Neural progenitor cell (in vitro differentiated cells): ENCODE results near the gene TRIM4. TPM values are rescaled to one million over a fixed set of nuclear protein-coding genes. Genes with fewer than 3 reads are reported as not detected.
"Not testable (repeated sequence)": the region's sequence is repeated elsewhere in the genome, so short reads cannot be mapped to it uniquely, and the experiment has no call there.

Source experiments
- DNase-seq: peaks from one replicate; pipeline ENCODE4 v3.0.0-alpha.2; 2016; ENCODE audit warnings: low spot score
- H2AFZ ChIP-seq: fragments of 200-600 bp; sonication (generic); replicated peaks from 2 replicates; pipeline ENCODE4 v1.6.1; 2016; ENCODE audit warnings: antibody characterized with exemption
- H3F3A ChIP-seq: fragments of 200-600 bp; sonication (generic); 2 replicates; pipeline ENCODE4 v1.6.1; 2016; ENCODE audit warnings: antibody characterized with exemption, low read depth
- H3K27ac ChIP-seq: fragments of 200-600 bp; sonication (generic); 2 replicates; pipeline ENCODE4 v1.5.1; 2016; ENCODE audit warnings: mild to moderate bottlenecking
- H3K27me3 ChIP-seq: fragments of 200-600 bp; sonication (generic); 2 replicates; pipeline ENCODE4 v1.6.1; 2016; ENCODE audit warnings: mild to moderate bottlenecking, moderate library complexity
- H3K36me3 ChIP-seq: fragments of 200-600 bp; sonication (generic); 2 replicates; pipeline ENCODE4 v1.5.1; 2016
- H3K4me1 ChIP-seq: fragments of 200-600 bp; sonication (generic); 2 replicates; pipeline ENCODE4 v1.6.1; 2016; ENCODE audit warnings: mixed run types
- H3K4me2 ChIP-seq: fragments of 200-600 bp; sonication (generic); 2 replicates; pipeline ENCODE4 v1.6.1; 2016
- H3K4me3 ChIP-seq: fragments of 200-600 bp; sonication (generic); 2 replicates; pipeline ENCODE4 v1.5.1; 2016
- H3K79me2 ChIP-seq: fragments of 200-600 bp; sonication (generic); 2 replicates; pipeline ENCODE4 v1.6.1; 2016; ENCODE audit warnings: low read depth
- H3K9ac ChIP-seq: fragments of 200-600 bp; sonication (generic); 2 replicates; pipeline ENCODE4 v1.6.1; 2016
- H3K9me3 ChIP-seq: fragments of 200-600 bp; sonication (generic); 2 replicates; pipeline ENCODE4 v1.5.1; 2016; ENCODE audit warnings: low read depth
- H4K20me1 ChIP-seq: fragments of 200-600 bp; sonication (generic); 2 replicates; pipeline ENCODE4 v1.6.1; 2016; ENCODE audit warnings: low read depth
- H3K27ac Mint-ChIP-seq: 3 replicates; pipeline ENCODE4 v1.8.0; 2021; ENCODE audit warnings: mixed read lengths
- H3K27me3 Mint-ChIP-seq: 2 replicates; pipeline ENCODE4 v1.8.0; 2022; ENCODE audit warnings: low read depth, mild to moderate bottlenecking, inconsistent platforms, moderate library complexity, mixed read lengths; ENCODE audit not compliant: insufficient read depth
- H3K36me3 Mint-ChIP-seq: 3 replicates; pipeline ENCODE4 v1.8.0; 2021; ENCODE audit warnings: mixed read lengths
- H3K4me1 Mint-ChIP-seq: 3 replicates; pipeline ENCODE4 v1.8.0; 2021; ENCODE audit warnings: mixed read lengths
- H3K4me3 Mint-ChIP-seq: 3 replicates; pipeline ENCODE4 v1.8.0; 2021; ENCODE audit warnings: mild to moderate bottlenecking, moderate library complexity, mixed read lengths
- H3K9me3 Mint-ChIP-seq: 3 replicates; pipeline ENCODE4 v1.8.0; 2020; ENCODE audit warnings: mixed read lengths
- CTCF ChIP-seq: fragments of 200-600 bp; sonication (generic); IDR thresholded peaks from 2 replicates; pipeline ENCODE4 v1.5.1; 2017; ENCODE audit warnings: antibody characterized with exemption, mild to moderate bottlenecking
- EZH2 ChIP-seq: fragments of 200-600 bp; sonication (generic); IDR thresholded peaks from 2 replicates; pipeline ENCODE4 v1.6.1; 2017; ENCODE audit warnings: antibody characterized with exemption, mild to moderate bottlenecking, moderate library complexity
- EZH2phosphoT487 ChIP-seq: fragments of 200-600 bp; sonication (generic); IDR thresholded peaks from 2 replicates; pipeline ENCODE4 v1.6.1; 2017; ENCODE audit warnings: antibody characterized with exemption
- total RNA-seq: library from RNA; depleted of rRNA; stranded (reverse); fragments of >200 nt; gene quantifications from 2 replicates; pipeline ENCODE4 v1.2.3, GENCODE V29; 2015; ENCODE audit warnings: low replicate concordance

TRIM4 gene
- 0.03 TPM in 1 of 2 replicates, not detected in the other for total RNA-seq

- peaks cover 4% of the 10 kb centered on the region for H3K36me3 Mint-ChIP-seq
- no peak within 1 kb of the TSS for H3K27ac Mint-ChIP-seq
- DNase-seq = no peak
- TF ChIP-seq EZH2phosphoT487 (no peak), CTCF (no peak), EZH2 (no peak)
- H3K9me3 Mint-ChIP-seq = peaks cover 9% of the 10 kb centered on the region
- no peak within 1 kb of the TSS for H3K4me2 ChIP-seq
- H3F3A ChIP-seq = no peaks in the 10 kb centered on the region
- no peak within 1 kb of the TSS for H3K27ac ChIP-seq
- no peaks in the 10 kb centered on the region for H3K4me1 ChIP-seq
- peaks cover 3% of the 10 kb centered on the region for H3K9me3 ChIP-seq
- no peaks in the 10 kb centered on the region for H3K79me2 ChIP-seq
- H3K36me3 ChIP-seq = no peaks in the 10 kb centered on the region
- H3K4me3 Mint-ChIP-seq = peak within 1 kb of the TSS; percentile 85
- H3K27me3 ChIP-seq = no peaks in the 10 kb centered on the region
- H3K4me3 ChIP-seq = no peak within 1 kb of the TSS
- H3K4me1 Mint-ChIP-seq = no peaks in the 10 kb centered on the region
- no peak within 1 kb of the TSS for H2AFZ ChIP-seq
- peaks cover 6% of the 10 kb centered on the region for H3K27me3 Mint-ChIP-seq
- H4K20me1 ChIP-seq = no peaks in the 10 kb centered on the region
- H3K9ac ChIP-seq = no peak within 1 kb of the TSS
Observed at GRCh38 chr7:99918959-99919813, at the start of gene TRIM4. TRIM4 (minus strand) TSS chr7:99919530; CDS start chr7:99919401, 129 bp downstream.

- no peak overlapping the region for H3K9ac ChIP-seq
- H4K20me1 ChIP-seq = no peaks in the 10 kb centered on the region
- TF ChIP-seq CTCF = no peak
- TF ChIP-seq EZH2 = no peak
- TF ChIP-seq EZH2phosphoT487 = no peak
- no peak overlapping the region for H3K4me2 ChIP-seq
- H2AFZ ChIP-seq = no peak overlapping the region
- H3K36me3 ChIP-seq = no peaks in the 10 kb centered on the region
- H3K27me3 ChIP-seq = peaks cover 5% of the 10 kb centered on the region
- H3K79me2 ChIP-seq = no peaks in the 10 kb centered on the region
- H3K4me1 Mint-ChIP-seq = no peaks in the 10 kb centered on the region
- no peaks in the 10 kb centered on the region for H3K9me3 Mint-ChIP-seq
- no peaks in the 10 kb centered on the region for H3F3A ChIP-seq
- no peaks in the 10 kb centered on the region for H3K9me3 ChIP-seq
- H3K4me1 ChIP-seq = no peaks in the 10 kb centered on the region
- H3K4me3 Mint-ChIP-seq = no peak overlapping the region
- no peak overlapping the region for H3K27ac Mint-ChIP-seq
- DNase-seq = no peak
- H3K27me3 Mint-ChIP-seq = peaks cover 15% of the 10 kb centered on the region
- no peak overlapping the region for H3K4me3 ChIP-seq
- H3K36me3 Mint-ChIP-seq = no peaks in the 10 kb centered on the region
- H3K27ac ChIP-seq = no peak overlapping the region
Observed at GRCh38 chr7:99958564-99959227, 39.4 kb upstream of the TRIM4 start.

GRCh38 chr7:99955247-99955646, 35.9 kb upstream of the TRIM4 start:
- no peak overlapping the region for H3K27ac ChIP-seq
- TF ChIP-seq CTCF (no peak), EZH2 (no peak), EZH2phosphoT487 (no peak)
- no peak overlapping the region for H2AFZ ChIP-seq

GRCh38 chr7:99954643-99955042, 35.3 kb upstream of the TRIM4 start:
- H4K20me1 ChIP-seq, H2AFZ ChIP-seq, H3K36me3 ChIP-seq, H3K9me3 Mint-ChIP-seq, H3K27me3 Mint-ChIP-seq, H3K9me3 ChIP-seq, H3K4me1 Mint-ChIP-seq, H3F3A ChIP-seq, H3K27me3 ChIP-seq, H3K4me2 ChIP-seq, DNase-seq, H3K36me3 Mint-ChIP-seq, H3K79me2 ChIP-seq, H3K4me3 ChIP-seq, H3K27ac ChIP-seq, H3K4me3 Mint-ChIP-seq, H3K9ac ChIP-seq, H3K4me1 ChIP-seq, H3K27ac Mint-ChIP-seq: not testable (repeated sequence)

More at GRCh38 chr7:99955247-99955646, 35.9 kb upstream of the TRIM4 start:
- no peak overlapping the region for H3K4me3 Mint-ChIP-seq
- H3K4me1 Mint-ChIP-seq = no peaks in the 10 kb centered on the region
- Histone ChIP-seq H4K20me1 (no peaks in the 10 kb centered on the region), H3K9me3 (peaks cover 4% of the 10 kb centered on the region), H3K79me2 (no peaks in the 10 kb centered on the region), H3K4me1 (no peaks in the 10 kb centered on the region), H3F3A (no peaks in the 10 kb centered on the region), H3K4me3 (no peak overlapping the region), H3K36me3 (no peaks in the 10 kb centered on the region), H3K9ac (no peak overlapping the region), H3K27me3 (no peaks in the 10 kb centered on the region), H3K4me2 (no peak overlapping the region)
- H3K9me3 Mint-ChIP-seq = no peaks in the 10 kb centered on the region
- no peak overlapping the region for H3K27ac Mint-ChIP-seq
- H3K36me3 Mint-ChIP-seq = no peaks in the 10 kb centered on the region
- no peak for DNase-seq
- H3K27me3 Mint-ChIP-seq = peaks cover 2% of the 10 kb centered on the region
